22Rv1 (cell line): Measurements from ENCODE around the gene FBXW5.
A peak's percentile ranks its signal among the peaks of the same experiment; 100 is the strongest.

Source experiments
- H3K27ac ChIP-seq: fragments of 450-650 bp; 2 replicates; pipeline ENCODE4 v1.5.1; 2017
- CTCF ChIP-seq: fragments of 450-650 bp; IDR thresholded peaks from 2 replicates; pipeline ENCODE4 v1.5.1; 2017; ENCODE audit warnings: mild to moderate bottlenecking
- ZFX ChIP-seq: fragments of 450-650 bp; IDR thresholded peaks from 2 replicates; pipeline ENCODE4 v1.6.1; 2017; ENCODE audit warnings: antibody characterized with exemption, borderline replicate concordance

The FBXW5 gene

GRCh38 chr9:136926154-136926704, 18.3 kb downstream of the FBXW5 start:
- H3K27ac ChIP-seq: no peak overlapping the region
- TF ChIP-seq CTCF (no peak), ZFX (no peak)

- TF ChIP-seq CTCF: 0 out of 2 replicates have a peak, but pooled peaks have one; percentile 11
- no peak for TF ChIP-seq ZFX
- no peak overlapping the region for H3K27ac ChIP-seq
Measured at GRCh38 chr9:136925414-136926153, 19.0 kb downstream of the FBXW5 start.

- H3K27ac ChIP-seq: no peak overlapping the region
Measured at GRCh38 chr9:136923881-136924280, 20.7 kb downstream of the FBXW5 start.

GRCh38 chr9:136922540-136922939, 22.0 kb downstream of the FBXW5 start:
- no peak overlapping the region for H3K27ac ChIP-seq
- TF ChIP-seq ZFX: no peak

More at GRCh38 chr9:136923881-136924280, 20.7 kb downstream of the FBXW5 start:
- no peak for TF ChIP-seq ZFX
- no peak for TF ChIP-seq CTCF

- TF ChIP-seq CTCF (no peak), ZFX (no peak)
- no peak overlapping the region for H3K27ac ChIP-seq
Measured at GRCh38 chr9:136921718-136922117, 22.8 kb downstream of the FBXW5 start.

- TF ChIP-seq ZFX (no peak), CTCF (no peak)
- H3K27ac ChIP-seq: no peak overlapping the region
Measured at GRCh38 chr9:136921307-136921706, 23.2 kb downstream of the FBXW5 start.

GRCh38 chr9:136920734-136921231, 23.8 kb downstream of the FBXW5 start:
- TF ChIP-seq ZFX (no peak), CTCF (no peak)
- H3K27ac ChIP-seq: no peak overlapping the region
